H1 (cell line): ENCODE measurements around the gene GOLGA6C. TPM values are rescaled to one million over a fixed set of nuclear protein-coding genes. Genes with fewer than 3 reads are reported as not detected.

Experiments used
- CTCF ChIA-PET: fragments of 300-600 bp; sonication (Branson Sonifier 250); formaldehyde crosslinking; loops from one replicate; lab custom pipeline; 2021; ENCODE audit not compliant: partially characterized antibody; lab: Charles Lee
- POLR2A ChIA-PET: fragments of 300-600 bp; sonication (Branson Sonifier 250); formaldehyde crosslinking; loops from one replicate; lab custom pipeline; 2021; ENCODE audit warnings: inconsistent platforms; ENCODE audit not compliant: partially characterized antibody; lab: Charles Lee
- DNase-seq, 2 experiments: peaks; one replicate each; pipeline versions ENCODE4 v3.0.0 to v3.0.0-alpha.2; 2010 to 2022; ENCODE audit warnings: low spot score in 2 of 2, low read depth in 1 of 2, mixed read lengths in 1 of 2
- FAIRE-seq: peaks from 2 replicates; lab custom pipeline; 2011; peaks lifted over from hg19 to GRCh38; lab: Jason Lieb, UNC
- H2AFZ ChIP-seq: 2 replicates; pipeline ENCODE4 v1.8.1; 2012; ENCODE audit warnings: low read length, inconsistent platforms
- H2AK5ac ChIP-seq: 2 replicates; pipeline ENCODE4 v1.6.1; 2013; ENCODE audit warnings: low read depth, low read length
- H2BK120ac ChIP-seq: replicated peaks from 2 replicates; pipeline ENCODE3; 2013; ENCODE audit warnings: low read depth, low read length, inconsistent platforms
- H2BK12ac ChIP-seq: 2 replicates; pipeline ENCODE4 v1.6.1; 2013; ENCODE audit warnings: low read depth, low read length
- H2BK15ac ChIP-seq: 2 replicates; pipeline ENCODE4 v1.6.1; 2013; ENCODE audit warnings: low read length
- H2BK20ac ChIP-seq: 2 replicates; pipeline ENCODE4 v1.6.1; 2013; ENCODE audit warnings: low read length
- H2BK5ac ChIP-seq: 2 replicates; pipeline ENCODE4 v1.6.1; 2013; ENCODE audit warnings: low read depth, low read length
- H3K14ac ChIP-seq: 2 replicates; pipeline ENCODE4 v1.6.1; 2013; ENCODE audit warnings: inconsistent platforms; ENCODE audit not compliant: insufficient read length
- H3K18ac ChIP-seq: 2 replicates; pipeline ENCODE4 v1.6.1; 2013; ENCODE audit warnings: low read length; ENCODE audit errors: extremely low read depth
- H3K23ac ChIP-seq: 2 replicates; pipeline ENCODE4 v1.6.1; 2013; ENCODE audit warnings: inconsistent platforms; ENCODE audit not compliant: insufficient read length
- H3K23me2 ChIP-seq: 2 replicates; pipeline ENCODE4 v1.6.1; 2013; ENCODE audit warnings: low read depth, low read length
- H3K27ac ChIP-seq: 2 replicates; pipeline ENCODE4 v1.6.1; 2011; ENCODE audit warnings: low read depth, low read length, inconsistent platforms
- H3K27me3 ChIP-seq, 4 experiments: replicated peaks in 1 of 4; 1 replicate in 1 of 4; 2 replicates in 3 of 4; pipeline versions ENCODE4 v1.6.1 to v1.8.1; 2011 to 2013; ENCODE audit warnings: low read length in 3 of 4, mild to moderate bottlenecking in 3 of 4, inconsistent platforms in 2 of 4, mixed read lengths in 2 of 4, moderate library complexity in 1 of 4; ENCODE audit not compliant: control insufficient read depth in 3 of 4, insufficient read depth in 3 of 4; ENCODE audit errors: extremely low read depth in 1 of 4
- H3K36me3 ChIP-seq, 4 experiments: 2 replicates each; pipeline versions ENCODE4 v1.6.1 to v1.8.1; 2011 to 2013; ENCODE audit warnings: mild to moderate bottlenecking in 4 of 4, low read length in 3 of 4, moderate library complexity in 2 of 4, control low read depth in 1 of 4, inconsistent platforms in 1 of 4; ENCODE audit not compliant: insufficient read depth in 4 of 4, control insufficient read depth in 2 of 4
- H3K4ac ChIP-seq: replicated peaks from 2 replicates; pipeline ENCODE3; 2013; ENCODE audit warnings: low read length, low read depth, mixed read lengths, inconsistent platforms; ENCODE audit not compliant: insufficient read length
- H3K4me1 ChIP-seq, 4 experiments: replicated peaks in 1 of 4; 1 replicate in 1 of 4; 2 replicates in 3 of 4; pipeline versions ENCODE4 v1.6.1 to v1.8.1; 2011 to 2013; ENCODE audit warnings: low read length in 3 of 4, inconsistent platforms in 2 of 4, mixed read lengths in 1 of 4; ENCODE audit not compliant: insufficient read depth in 4 of 4, control insufficient read depth in 3 of 4
- H3K4me2 ChIP-seq, 2 experiments: 2 replicates each; pipeline versions ENCODE4 v1.6.1 to v1.8.1; 2011 to 2013; ENCODE audit warnings: low read depth in 2 of 2, low read length in 2 of 2, control low read depth in 1 of 2, inconsistent platforms in 1 of 2, mild to moderate bottlenecking in 1 of 2; ENCODE audit not compliant: insufficient read depth in 1 of 2
- H3K4me3 ChIP-seq, 4 experiments: fragments of 200-600, 300-600 bp in 1 of 4; sonication (generic), shearing (Covaris generic), sonication (Bioruptor Twin) in 1 of 4; 2 replicates each; pipeline versions ENCODE4 v1.5.1 to v1.8.1; 2011 to 2016; ENCODE audit warnings: low read length in 4 of 4, low read depth in 3 of 4, control low read depth in 2 of 4, inconsistent platforms in 2 of 4, mild to moderate bottlenecking in 2 of 4, mixed read lengths in 1 of 4, moderate library complexity in 1 of 4; ENCODE audit not compliant: insufficient read depth in 2 of 4; ENCODE audit errors: extremely low read depth in 1 of 4
- H3K56ac ChIP-seq: replicated peaks from 2 replicates; pipeline ENCODE3; 2013; ENCODE audit warnings: low read depth, mild to moderate bottlenecking, mixed read lengths, low read length, inconsistent platforms; ENCODE audit not compliant: insufficient read length
- H3K79me1 ChIP-seq: 2 replicates; pipeline ENCODE4 v1.6.1; 2013; ENCODE audit warnings: low read depth, low read length, control low read depth
- H3K79me2 ChIP-seq, 2 experiments: 2 replicates each; pipeline versions ENCODE4 v1.6.1 to v1.8.1; 2012 to 2013; ENCODE audit warnings: low read length in 2 of 2, mild to moderate bottlenecking in 2 of 2, inconsistent platforms in 1 of 2; ENCODE audit not compliant: insufficient read depth in 2 of 2, control insufficient read depth in 1 of 2
- H3K9ac ChIP-seq, 4 experiments: replicated peaks in 1 of 4; 1 replicate in 1 of 4; 2 replicates in 3 of 4; pipeline versions ENCODE4 v1.6.1 to v1.8.1; 2011 to 2013; ENCODE audit warnings: low read depth in 3 of 4, low read length in 3 of 4, control low read depth in 2 of 4, mild to moderate bottlenecking in 2 of 4, moderate library complexity in 2 of 4, inconsistent platforms in 1 of 4; ENCODE audit errors: extremely low read depth in 1 of 4
- H3K9me3 ChIP-seq, 2 experiments: 2 replicates each; pipeline versions ENCODE4 v1.6.1 to v1.8.1; 2012 to 2013; ENCODE audit warnings: mild to moderate bottlenecking in 2 of 2, moderate library complexity in 2 of 2, control low read depth in 1 of 2, inconsistent platforms in 1 of 2, low read depth in 1 of 2, low read length in 1 of 2, mixed read lengths in 1 of 2; ENCODE audit not compliant: insufficient read depth in 2 of 2
- H4K20me1 ChIP-seq, 2 experiments: replicated peaks in 1 of 2; 2 replicates each; pipeline versions ENCODE3 to v1.8.1; 2011 to 2013; ENCODE audit warnings: inconsistent platforms in 2 of 2, low read length in 2 of 2, mild to moderate bottlenecking in 1 of 2; ENCODE audit not compliant: insufficient read depth in 2 of 2, control insufficient read depth in 1 of 2
- H4K5ac ChIP-seq: 2 replicates; pipeline ENCODE4 v1.6.1; 2013; ENCODE audit warnings: low read length, low read depth, mixed read lengths, inconsistent platforms; ENCODE audit not compliant: insufficient read length
- H4K8ac ChIP-seq: 2 replicates; pipeline ENCODE4 v1.8.0; 2013; ENCODE audit warnings: mild to moderate bottlenecking, moderate library complexity, low read length, inconsistent platforms; ENCODE audit not compliant: insufficient read depth; ENCODE audit errors: extremely low read depth
- H4K91ac ChIP-seq: replicated peaks from 2 replicates; pipeline ENCODE3; 2013; ENCODE audit warnings: low read length, mixed read lengths, inconsistent platforms; ENCODE audit not compliant: insufficient read length
- ATF2 ChIP-seq: IDR thresholded peaks from 2 replicates; pipeline ENCODE4 v1.6.1; 2012; ENCODE audit warnings: low read length, inconsistent platforms
- CBX5 ChIP-seq: fragments of 300-800, 300-1000 bp; sonication (generic); IDR thresholded peaks from 2 replicates; pipeline ENCODE4 v1.7.1; 2016; ENCODE audit warnings: antibody characterized with exemption, low read length, low read depth
- KDM1A ChIP-seq: fragments of 200-600, 300-600 bp; sonication (generic); IDR thresholded peaks from 2 replicates; pipeline ENCODE4 v1.7.1; 2016; ENCODE audit warnings: mild to moderate bottlenecking, low read length, borderline replicate concordance
- POLR2A ChIP-seq, 2 experiments: IDR thresholded peaks; 1 replicate in 1 of 2; 2 replicates in 1 of 2; pipeline ENCODE4 v1.6.1; 2011; ENCODE audit warnings: low read depth in 2 of 2, low read length in 2 of 2, mild to moderate bottlenecking in 2 of 2; ENCODE audit errors: control extremely low read depth in 1 of 2
- POLR2AphosphoS5 ChIP-seq: IDR thresholded peaks from 2 replicates; pipeline ENCODE4 v1.6.1; 2011; ENCODE audit warnings: low read depth, low read length
- SAP30 ChIP-seq: fragments of 300-600 bp; sonication (generic); IDR thresholded peaks from 2 replicates; pipeline ENCODE4 v1.7.1; 2012; ENCODE audit warnings: low read length, moderate library complexity, mild to moderate bottlenecking, inconsistent platforms; ENCODE audit not compliant: insufficient read depth, insufficient replicate concordance
- USF2 ChIP-seq: IDR thresholded peaks from 2 replicates; pipeline ENCODE4 v1.6.1; 2011; ENCODE audit warnings: low read length, improper control_type of control experiment
- WGBS, 2 experiments: shearing (Covaris generic) in 1 of 2; methylation state at CpG; one replicate each; pipeline versions ENCODE4 v1.1.6 to v1.1.7; 2013 to 2015; ENCODE audit warnings: low lambda C conversion rate in 2 of 2, mixed read lengths in 2 of 2, inconsistent platforms in 1 of 2, low coverage in 1 of 2, missing lambda C conversion rate in 1 of 2; ENCODE audit not compliant: insufficient replicate concordance in 2 of 2, insufficient coverage in 1 of 2, insufficient read length in 1 of 2; ENCODE audit errors: extremely low coverage in 1 of 2, missing lambda C conversion rate in 1 of 2; 5-methylcytosine and 5-hydroxymethylcytosine counted together
- polyA plus RNA-seq, 7 experiments: library from polyadenylated mRNA; depleted of rRNA in 3 of 7; stranded (reverse) in 5 of 7; unstranded in 2 of 7; fragments of >200 nt in 5 of 7; fragments of 200-250 nt in 2 of 7; gene quantifications; 1 replicate in 5 of 7; 2 replicates in 1 of 7; 4 replicates in 1 of 7; pipeline versions ENCODE4 v1.2.1 to v1.2.3, GENCODE V29; 2011 to 2013; ENCODE audit warnings: missing spikeins in 2 of 7, mixed read lengths in 2 of 7
- total RNA-seq: library from RNA; stranded (reverse); fragmentation: NEBNext Ultra II Directional; extraction: Animal tissue kit (Norgen Biotek cat#: 25700); gene quantifications from 2 replicates; pipeline ENCODE4 v1.2.1, GENCODE V29; 2021

Gene GOLGA6C
- total and polyA plus RNA-seq, 2 of the 8 experiments (the other 6 are each of a cell fraction or from before 2014, with no cell fraction given) = 0.14 to 0.35 TPM

DNA sequence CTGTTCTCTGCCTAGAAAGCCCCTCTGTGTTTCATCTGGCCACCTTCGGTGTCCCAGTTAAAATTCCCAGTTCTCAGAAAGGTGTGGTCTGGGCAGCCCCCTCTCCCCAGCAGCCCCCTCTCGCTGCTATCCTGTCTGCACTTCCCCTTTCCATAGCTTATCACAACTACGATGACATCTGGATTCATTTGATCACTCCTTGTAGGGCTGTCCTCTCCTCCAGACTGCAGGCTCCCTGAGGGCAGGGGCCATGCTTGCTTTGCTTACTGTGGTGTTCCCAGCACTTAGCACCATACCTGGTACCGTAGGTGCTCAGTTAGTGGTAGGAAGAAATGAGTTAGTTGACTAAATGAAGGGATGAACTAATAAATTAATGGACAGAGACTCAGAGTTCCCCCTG lies 26.3 kb upstream of the GOLGA6C start:
- no peak for FAIRE-seq

More for the DNA sequence above, 26.3 kb upstream of the GOLGA6C start:
- Histone ChIP-seq H2BK5ac (no peak overlapping the region), H3K23me2 (no peaks in the 10 kb centered on the region), H2AK5ac (no peak overlapping the region), H3K18ac (no peak overlapping the region), H3K23ac (no peak overlapping the region), H2AFZ (no peak overlapping the region), H3K4me2 (no peak overlapping the region), H3K79me1 (no peaks in the 10 kb centered on the region), H4K91ac (no peak overlapping the region), H2BK15ac (no peak overlapping the region), H3K27me3 (no peaks in the 10 kb centered on the region; a peak in 1 of 7 replicates), H2BK12ac (no peak overlapping the region; the same call in 1 of the 2 replicates), H3K9ac (no peak overlapping the region), H3K79me2 (no peaks in the 10 kb centered on the region), H4K8ac (peak overlapping the region; percentile 29; the same call in 1 of the 2 replicates), H3K9me3 (no peaks in the 10 kb centered on the region), H3K4me1 (no peaks in the 10 kb centered on the region; a peak in 2 of 7 replicates), H4K5ac (no peak overlapping the region), H2BK20ac (no peak overlapping the region), H3K27ac (no peak overlapping the region), H4K20me1 (no peaks in the 10 kb centered on the region), H2BK120ac (no peak overlapping the region), H3K4ac (no peak overlapping the region), H3K36me3 (no peaks in the 10 kb centered on the region), H3K14ac (no peak overlapping the region), H3K56ac (no peak overlapping the region), H3K4me3 (no peak overlapping the region)
- DNase-seq = no peak
- CTCF ChIA-PET = no interaction called here
- 93% methylated on average over 4 of the region's 4 CpGs; no CpG with 5 or more reads in 1 of the 2 experiments for WGBS, 2 experiments
- POLR2A ChIA-PET = interaction anchor here (1.4 kb wide), 1 partner anchor 15 kb away, joined by 7 read pairs; no protein-coding TSS in a partner anchor
- TF ChIP-seq POLR2A (IDR thresholded peaks at IDR 0.05; ENCODE audit: control extremely low read depth in 1 of 2, low read depth in 2 of 2, low read length in 2 of 2) (no peak), ATF2 (no peak), USF2 (no peak), CBX5 (no peak), SAP30 (no peak), POLR2AphosphoS5 (no peak), KDM1A (no peak)
